Stimulated activated CD4-positive, alpha-beta T cell treated with anti-CD3 and anti-CD28 coated beads, Interleukin-2, amount 100 ng/mL, for 24 hours (primary cell): ENCODE data around the gene ITK.

ENCODE experiments used
- DNase-seq, 2 donors: peaks; one replicate each; pipeline ENCODE4 v3.0.0-alpha.2; 2020

Gene ITK

DNA sequence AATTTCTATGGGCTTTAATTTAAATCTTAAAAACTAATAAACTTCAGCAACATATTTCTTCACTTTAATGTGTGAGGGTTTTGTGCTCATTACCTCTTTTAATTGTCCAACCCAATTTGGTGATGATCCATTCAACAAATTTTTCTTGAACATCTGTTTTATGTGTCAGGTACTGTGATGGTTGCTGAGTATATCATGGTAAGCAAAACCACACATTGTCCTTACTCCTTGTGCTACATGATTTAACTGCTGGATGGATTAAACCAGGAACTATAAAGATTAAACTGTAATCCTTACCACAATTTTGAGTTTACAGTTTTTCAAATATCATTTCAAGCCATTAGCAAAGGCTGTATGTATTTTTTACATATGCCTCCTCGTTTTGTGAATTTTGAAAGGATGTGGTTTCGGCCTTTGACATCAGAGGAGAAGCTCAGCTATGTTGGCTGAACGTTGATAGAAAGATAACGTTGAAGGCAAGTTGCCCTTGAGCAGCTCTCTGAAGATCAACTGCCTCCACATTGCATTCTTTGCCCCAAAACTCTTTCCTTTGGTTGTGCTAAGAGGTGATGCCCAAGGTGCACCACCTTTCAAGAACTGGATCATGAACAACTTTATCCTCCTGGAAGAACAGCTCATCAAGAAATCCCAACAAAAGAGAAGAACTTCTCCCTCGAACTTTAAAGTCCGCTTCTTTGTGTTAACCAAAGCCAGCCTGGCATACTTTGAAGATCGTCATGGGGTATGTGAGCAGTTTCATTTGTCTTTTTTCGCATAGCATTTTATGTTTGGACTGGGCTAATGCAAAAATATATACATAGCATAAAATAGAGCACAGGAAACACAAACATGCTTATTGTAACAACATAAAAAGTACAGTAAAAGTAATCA, at the start of gene ITK:
TSS of gene ITK (plus strand) at position 467 of the 891 bp plus-strand sequence. CDS start at position 605, 138 bp downstream.
- peak in 1 of 2 donors; percentile 41 for DNase-seq

DNA sequence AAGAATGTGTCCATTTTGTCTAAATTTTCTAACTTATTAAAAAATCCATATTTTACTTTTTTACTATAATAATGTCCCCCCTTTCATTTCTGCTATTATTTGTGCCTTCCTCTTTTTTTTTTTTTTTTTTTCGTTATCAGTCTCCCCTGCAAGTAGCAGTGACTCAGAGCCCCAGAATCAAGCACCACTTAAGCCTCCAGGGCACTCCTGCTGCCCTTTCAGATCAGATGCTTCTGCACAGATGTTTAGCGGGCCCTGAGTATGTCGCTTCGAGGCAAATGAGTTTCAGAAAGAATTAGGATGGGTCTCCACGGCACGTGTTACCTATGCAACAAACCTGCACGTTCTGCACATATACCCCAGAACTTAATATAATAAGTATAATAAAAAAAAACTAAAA, 49.7 kb upstream of the ITK start:
- no peak for DNase-seq

- DNase-seq = no peak
These were observed 48.4 kb upstream of the ITK start for GRCh38 chr5:157132281-157132612.

GRCh38 chr5:157137691-157138090, 42.9 kb upstream of the ITK start:
- DNase-seq = no peak

GRCh38 chr5:157142317-157143126, 38.1 kb upstream of the ITK start, which contains the start of gene MED7:
MED7 (minus strand) TSS chr5:157142865; CDS start chr5:157139431, 3,434 bp downstream.
- peak; percentile 87 to 90 for DNase-seq

GRCh38 chr5:157143127-157143971, 37.3 kb upstream of the ITK start:
- peak; percentile 57 to 63 for DNase-seq

DNA sequence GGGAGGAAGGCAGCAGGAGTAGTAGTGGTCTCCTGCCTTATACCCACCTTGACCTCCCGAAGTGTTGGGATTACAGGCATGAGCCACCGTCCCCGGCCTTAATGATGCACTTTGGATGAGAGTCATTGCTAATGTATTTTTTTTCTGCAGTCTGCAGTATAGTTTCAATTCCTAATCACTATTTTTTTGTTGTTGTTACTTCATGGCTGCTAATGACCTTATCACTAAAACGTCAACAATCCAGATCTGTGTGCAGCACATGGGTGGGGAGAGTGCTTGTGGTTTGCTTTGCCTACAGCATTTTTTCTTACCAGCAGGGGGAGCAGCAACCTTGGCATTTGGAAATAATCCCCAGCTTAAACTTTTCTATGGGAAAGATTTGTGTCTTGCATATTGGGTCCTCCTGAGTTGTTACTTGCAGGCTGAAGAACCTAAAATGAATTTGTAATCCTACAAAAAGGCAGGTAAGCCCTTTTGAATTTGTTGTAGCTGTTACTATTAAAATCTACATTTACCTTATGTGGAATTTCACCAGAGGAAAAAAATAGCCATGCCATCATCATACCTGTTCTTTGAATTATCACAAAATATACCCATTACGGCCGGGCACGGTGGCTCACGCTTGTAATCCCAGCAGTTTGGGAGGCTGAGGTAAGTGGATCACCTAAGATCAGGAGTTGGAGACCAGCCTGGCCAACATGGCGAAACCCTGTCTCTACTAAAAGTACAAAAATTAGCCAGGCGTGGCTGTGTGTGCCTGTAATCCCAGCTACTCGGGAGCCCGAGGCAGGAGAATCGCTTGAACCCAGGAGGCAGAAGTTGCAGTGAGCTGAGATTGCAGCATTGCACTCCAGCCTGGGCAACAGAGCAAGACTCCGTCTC, 31.7 kb upstream of the ITK start:
- DNase-seq = peak; percentile 81 to 89

GRCh38 chr5:157150995-157151394, 29.6 kb upstream of the ITK start:
- no peak for DNase-seq

- DNase-seq = no peak
These were observed 25.3 kb upstream of the ITK start for GRCh38 chr5:157155297-157155696.

DNA sequence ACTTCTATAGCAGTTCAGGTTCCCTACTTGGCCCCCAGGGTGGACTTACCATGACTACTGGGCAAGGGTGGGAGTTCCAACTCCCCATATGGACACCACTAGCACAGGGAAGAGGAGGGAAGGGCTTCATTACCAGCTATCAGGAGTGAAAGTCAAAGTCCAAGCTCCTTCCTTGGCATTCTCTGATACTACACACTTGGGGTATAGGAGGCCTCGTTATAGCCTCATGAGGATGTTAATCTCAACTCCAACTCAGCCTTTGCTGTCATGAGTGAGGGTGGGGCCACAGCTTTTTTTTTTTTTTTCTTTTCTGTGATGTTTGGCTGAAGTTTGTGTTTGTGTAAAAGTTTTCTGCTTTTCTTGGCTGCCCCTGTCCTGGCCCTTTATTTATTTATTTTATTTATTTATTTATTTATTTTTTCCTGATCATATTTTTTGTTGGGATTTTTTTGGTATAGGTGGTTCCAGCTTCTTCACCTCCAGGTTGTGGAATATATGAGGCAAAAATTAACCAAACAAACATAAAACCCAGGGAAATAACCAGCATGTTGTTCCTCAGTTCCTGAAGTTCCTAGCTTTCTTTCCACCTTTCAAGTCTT, 23.2 kb upstream of the ITK start:
- DNase-seq = no peak

GRCh38 chr5:157159209-157159751, 21.4 kb upstream of the ITK start:
- no peak for DNase-seq

DNA sequence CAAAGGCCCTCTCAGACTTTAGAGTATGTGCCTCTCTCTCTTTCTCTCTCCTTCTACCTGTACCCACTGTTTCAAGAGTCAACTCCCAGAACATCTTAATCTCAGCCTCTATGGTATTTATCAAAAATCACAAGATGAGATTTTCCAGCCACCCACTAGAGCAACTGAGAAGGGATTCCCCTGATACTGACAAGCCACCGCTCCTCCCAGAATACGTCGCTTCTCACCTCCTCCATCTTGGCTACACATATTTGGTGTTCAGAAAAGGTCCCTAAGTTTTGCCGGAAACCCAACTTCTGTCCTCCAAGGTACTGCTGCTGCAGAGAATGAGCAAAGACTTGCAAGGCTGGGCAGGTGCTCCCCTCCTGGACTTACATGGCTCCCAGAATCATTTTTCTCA, 20.6 kb upstream of the ITK start:
- peak in 1 of 2 donors; percentile 52 for DNase-seq

- no peak for DNase-seq
These were observed 18.6 kb upstream of the ITK start for GRCh38 chr5:157161996-157162395.

- no peak for DNase-seq
These were observed 17.6 kb upstream of the ITK start for GRCh38 chr5:157162919-157163510.

- DNase-seq = no peak
These were observed 16.1 kb upstream of the ITK start for GRCh38 chr5:157164521-157164920.

- no peak for DNase-seq
These were observed 15.4 kb upstream of the ITK start for GRCh38 chr5:157165261-157165660.

DNA sequence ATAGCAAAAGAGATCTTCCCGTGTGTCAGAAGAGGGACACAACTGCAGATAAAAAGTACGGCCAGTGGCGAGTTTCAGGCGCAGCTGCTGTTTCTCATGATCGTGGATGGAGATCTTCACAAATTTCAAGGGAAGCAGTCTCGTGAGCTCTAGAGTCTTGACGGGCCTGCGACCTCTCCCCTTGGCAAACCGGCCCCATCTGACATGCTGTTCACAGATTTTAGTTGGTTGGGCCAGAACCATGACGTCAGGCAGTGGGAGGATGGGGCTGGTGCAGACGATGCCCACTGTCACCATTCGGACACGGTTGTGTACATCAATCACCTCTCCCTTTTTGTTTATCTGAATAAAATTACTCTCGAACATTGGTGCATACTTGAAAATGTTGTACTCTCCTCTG, 15.0 kb upstream of the ITK start:
- DNase-seq = no peak

DNA sequence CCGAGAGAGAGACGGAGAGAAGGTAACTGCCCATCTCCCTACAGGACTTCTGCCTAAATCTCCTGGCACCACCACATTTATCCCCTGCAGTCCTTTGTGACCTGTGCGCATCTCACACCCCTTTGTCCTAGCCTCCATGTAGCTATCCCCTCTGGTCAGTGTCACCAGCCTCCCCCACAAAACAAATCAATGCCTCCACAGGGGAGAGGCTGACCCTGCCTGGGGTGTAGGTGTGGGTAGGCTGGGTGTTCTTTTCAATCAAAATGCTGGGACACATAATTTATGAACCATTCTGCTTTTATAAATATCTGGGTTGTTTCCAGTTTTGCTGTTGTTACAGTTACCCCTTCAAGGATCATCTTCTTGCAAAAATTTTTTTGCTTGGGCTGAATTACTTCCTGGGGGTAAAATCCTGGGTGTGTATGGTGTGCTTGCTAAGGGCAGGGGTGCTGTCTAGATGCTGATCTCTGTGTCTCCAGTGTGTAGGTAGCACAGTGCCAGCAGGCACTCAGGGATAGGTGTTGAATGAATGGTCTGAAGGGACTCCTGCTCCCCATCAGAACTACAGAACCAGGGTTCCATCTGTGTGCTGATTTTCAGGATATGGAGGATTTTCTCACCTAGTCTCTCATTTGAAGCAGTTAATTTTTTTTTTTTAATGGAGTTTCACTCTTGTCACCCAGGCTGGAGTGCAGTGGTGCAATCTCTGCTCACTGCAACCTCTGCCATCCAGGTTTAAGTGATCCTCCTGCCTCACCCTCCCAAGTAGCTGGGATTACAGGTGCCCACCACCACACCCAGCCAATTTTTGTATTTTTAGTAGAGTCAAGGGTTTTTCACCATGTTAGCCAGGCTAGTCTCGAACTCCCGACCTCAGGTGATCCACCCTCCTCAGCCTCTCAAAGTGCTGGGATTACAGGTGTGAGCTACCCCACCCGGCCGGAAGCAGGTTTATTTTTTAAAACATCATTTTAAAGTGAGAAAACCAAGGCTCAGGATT, 14.1 kb upstream of the ITK start, which contains the start of gene GARIN3:
TSS of gene GARIN3 (minus strand) at position 51 of the 1,000 bp plus-strand sequence. CDS start 96 bp downstream, outside the sequence.
- no peak for DNase-seq

DNA sequence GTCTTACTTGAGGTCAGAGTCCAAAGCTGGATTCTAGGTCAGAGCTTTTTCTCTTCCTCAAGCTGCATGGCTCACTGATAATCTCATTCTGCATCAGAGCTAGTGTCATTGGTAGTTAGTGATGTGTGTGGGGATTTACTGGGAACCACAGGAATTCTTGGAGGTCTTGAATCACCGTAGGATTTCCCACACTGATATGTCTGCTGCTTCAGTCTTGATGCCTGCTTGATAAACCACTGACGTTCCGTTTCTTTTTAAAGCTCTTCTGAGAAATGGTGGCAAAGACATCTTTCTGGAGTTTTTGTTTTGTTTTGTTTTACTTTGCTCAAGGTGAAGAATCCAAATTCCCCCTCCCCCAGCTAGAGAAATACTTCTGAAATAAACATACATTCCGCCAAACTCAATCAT, 13.4 kb upstream of the ITK start:
- no peak for DNase-seq
